DMS153 treated with DMSO at 0.1 percent for 48 hours (cell line): ENCODE data around the gene FAM222A.

Experiments used
- DNase-seq: peaks from one replicate; lab custom pipeline; 2025; ENCODE audit not compliant: unreplicated experiment; lab: John Stamatoyannopoulos, UW

The FAM222A gene

DNA sequence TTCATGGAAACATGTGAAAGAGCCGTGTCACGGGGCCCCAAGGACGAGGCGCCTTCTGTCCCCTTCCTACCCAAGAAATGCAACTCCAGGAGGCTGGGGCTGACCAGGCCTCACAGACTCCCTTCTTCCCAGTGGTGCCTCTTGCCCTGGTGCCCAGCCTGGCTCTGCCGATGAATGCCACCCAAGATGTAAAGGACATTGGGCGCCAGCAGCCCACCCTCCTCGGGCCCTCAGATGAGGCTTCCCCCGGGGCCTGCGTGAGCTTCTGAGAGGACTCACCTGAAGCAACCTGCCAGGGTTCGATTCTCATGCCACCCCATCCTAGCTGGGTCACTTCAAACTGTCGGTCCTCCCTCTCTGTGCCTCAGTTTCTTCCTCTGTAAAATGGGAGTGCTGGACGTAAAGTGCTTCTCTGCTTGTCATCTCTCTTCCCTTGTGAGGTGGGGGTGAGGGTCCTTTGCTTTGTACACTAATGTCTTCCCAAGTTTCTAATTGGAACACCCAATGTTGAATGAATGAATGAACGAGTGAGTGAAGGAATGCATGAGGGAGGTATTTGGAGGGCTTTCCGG is 10.8 kb downstream of the FAM222A start:
- DNase-seq: no peak

GRCh38 chr12:109725321-109726105 is 11.9 kb downstream of the FAM222A start:
- no peak for DNase-seq

- DNase-seq: no peak
These were observed 12.5 kb downstream of the FAM222A start for GRCh38 chr12:109726106-109726497.

DNA sequence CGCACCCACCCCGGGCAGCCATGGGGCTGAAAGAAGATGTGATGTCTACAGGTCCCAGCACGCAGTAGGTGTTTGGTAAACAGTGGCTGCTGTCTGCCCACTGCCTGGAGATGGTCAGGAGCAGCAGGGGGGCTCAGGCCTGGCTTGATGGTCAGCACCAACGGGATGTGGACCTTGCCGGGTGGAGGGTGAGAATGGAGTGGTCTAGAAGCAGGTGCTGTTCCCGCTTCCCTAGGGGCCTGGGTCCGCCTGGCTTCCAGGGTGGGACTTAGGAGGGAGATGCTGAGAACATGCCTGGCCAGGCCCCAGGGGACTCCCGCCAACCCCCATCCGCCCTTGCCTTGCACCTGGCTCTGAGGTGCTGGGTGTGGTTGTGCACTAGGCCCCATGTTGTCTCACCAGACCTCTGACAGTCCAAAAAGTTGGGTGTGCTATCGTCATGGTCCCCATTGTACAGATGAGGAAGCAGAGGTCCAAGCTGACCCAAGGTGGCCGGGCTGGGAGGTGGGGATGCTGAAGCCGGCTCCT is 12.9 kb downstream of the FAM222A start:
- DNase-seq: no peak

DNA sequence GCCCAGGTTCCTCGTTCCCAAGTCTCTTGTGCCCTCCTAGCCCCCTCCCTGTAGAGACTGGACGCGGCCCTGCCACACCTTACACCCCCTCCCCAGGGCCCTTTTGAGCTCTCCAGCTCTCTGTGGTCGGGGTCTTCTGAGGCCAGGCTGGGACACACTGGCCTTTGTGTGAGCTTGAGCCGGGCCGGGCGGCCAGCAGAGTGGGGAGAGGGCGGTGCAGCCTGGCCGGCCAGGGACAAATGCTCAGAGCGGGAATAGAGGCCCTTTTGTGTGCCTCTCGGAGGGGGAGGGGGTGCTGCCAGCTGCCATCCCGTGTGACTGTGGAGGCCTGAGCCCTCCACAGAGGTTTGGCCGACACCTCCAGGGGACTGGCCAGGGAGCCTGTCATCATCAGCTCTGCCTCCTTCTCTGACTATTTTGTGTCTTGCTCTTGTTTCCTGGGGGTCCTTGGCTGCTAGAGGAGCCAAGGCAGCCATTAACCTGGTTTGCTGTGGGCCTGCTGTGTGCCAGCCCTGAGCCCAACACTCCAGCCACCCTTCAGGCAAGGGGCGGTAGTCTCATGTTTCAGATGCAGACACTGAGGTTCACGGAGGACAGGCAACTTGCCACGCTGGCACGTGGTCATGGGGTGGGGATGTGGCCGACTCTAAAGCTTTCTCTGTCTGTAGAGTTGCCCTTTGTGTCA is 13.6 kb downstream of the FAM222A start:
- no peak for DNase-seq

GRCh38 chr12:109727746-109728726 is 14.4 kb downstream of the FAM222A start:
- DNase-seq: no peak

- DNase-seq: no peak
These were observed 15.3 kb downstream of the FAM222A start for GRCh38 chr12:109728921-109729320.

DNA sequence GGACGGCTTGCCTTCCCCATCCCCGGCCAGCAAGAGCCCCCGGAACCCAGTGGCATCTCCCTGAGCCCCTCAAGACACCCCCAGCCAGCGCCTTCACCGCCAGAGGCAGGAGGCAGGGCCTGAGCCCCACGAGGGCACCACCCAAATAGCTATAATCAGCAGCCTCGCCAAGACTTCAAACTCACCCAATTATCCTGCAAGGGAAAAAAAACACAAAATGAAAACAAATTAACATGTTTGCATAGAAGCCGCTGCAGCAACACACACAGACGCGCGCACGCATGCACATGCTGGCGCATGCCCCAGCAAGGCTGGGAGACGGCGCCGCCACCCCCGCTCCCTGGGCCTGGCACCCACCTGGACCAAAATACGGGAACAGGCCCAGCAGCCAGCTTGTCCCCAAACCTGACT is 15.8 kb downstream of the FAM222A start:
- no peak for DNase-seq

- no peak for DNase-seq
These were observed 16.2 kb downstream of the FAM222A start for GRCh38 chr12:109729801-109730200.

GRCh38 chr12:109730306-109731145 is 16.9 kb downstream of the FAM222A start:
- DNase-seq: no peak

- DNase-seq: no peak
These were observed 17.7 kb downstream of the FAM222A start for GRCh38 chr12:109731231-109731731.

- DNase-seq: no peak
These were observed 18.2 kb downstream of the FAM222A start for GRCh38 chr12:109731806-109732205.

GRCh38 chr12:109732321-109733305 is 19.0 kb downstream of the FAM222A start:
- DNase-seq: no peak

GRCh38 chr12:109734219-109735000 is 20.8 kb downstream of the FAM222A start:
- DNase-seq: no peak

- no peak for DNase-seq
These were observed 21.5 kb downstream of the FAM222A start for GRCh38 chr12:109735051-109735521.

DNA sequence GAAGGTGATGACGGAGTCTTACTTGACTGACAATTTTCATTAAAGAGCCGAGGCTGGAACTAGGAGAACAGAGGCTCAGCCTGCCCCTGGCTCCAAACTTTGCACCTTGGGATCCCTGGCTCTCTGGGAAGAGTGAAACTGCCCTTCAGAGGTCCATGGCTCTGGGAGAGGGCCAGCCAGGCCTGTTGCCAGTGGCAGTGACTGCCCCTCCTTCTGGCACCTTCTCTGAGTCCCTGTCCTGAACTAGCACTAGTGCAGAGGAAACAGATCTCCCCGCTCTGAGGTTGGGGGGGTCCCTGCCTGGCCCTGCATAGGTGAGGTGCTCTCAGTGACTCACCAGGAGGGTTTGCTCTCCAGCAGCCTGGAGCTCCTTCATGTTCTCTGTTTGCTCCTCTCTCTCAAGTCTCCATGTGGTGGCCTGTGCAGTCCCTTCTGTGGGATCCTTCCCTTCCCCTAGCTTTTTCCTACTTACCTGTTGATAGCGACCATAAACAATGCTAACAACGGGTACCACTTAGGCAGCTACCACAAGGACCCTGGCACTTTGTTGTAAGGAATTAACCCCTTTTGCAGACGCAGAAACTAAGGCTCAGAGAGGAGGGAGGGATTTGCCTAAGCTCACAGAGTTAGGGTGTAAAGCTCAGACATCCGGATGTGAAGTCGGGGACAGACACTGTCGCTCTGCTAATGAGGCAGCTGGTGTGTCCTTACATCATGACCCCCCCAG is 22.4 kb downstream of the FAM222A start:
- DNase-seq: no peak

GRCh38 chr12:109736552-109737108 is 23.0 kb downstream of the FAM222A start:
- DNase-seq: no peak
